ENCODE measurements around the gene CDK6.
"Not testable (repeated sequence)": the region's sequence is repeated elsewhere in the genome, so short reads cannot be mapped to it uniquely, and the experiment has no call there.

The CDK6 gene

DNA sequence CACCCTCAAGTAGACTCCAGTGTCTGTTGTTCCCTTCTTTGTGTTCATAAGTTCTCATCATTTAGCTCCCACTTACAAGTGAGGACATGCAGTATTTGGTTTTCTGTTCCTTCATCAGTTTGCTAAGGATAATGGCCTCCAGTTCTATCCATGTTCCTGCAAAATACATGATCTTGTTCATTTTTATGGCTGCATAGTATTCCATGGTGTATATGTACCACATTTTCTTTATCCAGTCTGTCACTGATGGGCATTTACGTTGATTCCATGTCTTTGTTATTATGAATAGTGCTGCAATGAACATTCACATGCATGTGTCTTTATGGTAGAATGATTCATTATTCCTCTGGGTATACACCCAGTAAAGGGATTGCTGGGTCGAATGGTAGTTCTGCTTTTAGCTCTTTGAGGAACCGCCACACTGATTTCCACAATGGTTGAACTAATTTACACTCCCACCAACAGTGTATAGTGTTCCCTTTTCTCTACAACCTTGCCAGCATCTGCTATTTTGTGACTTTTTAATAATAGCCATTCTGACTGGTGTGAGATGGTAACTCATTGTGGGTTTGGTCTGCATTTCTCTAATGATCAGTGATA, 79.0 kb downstream of the CDK6 start:
- DNase-seq = not testable (repeated sequence)

DNA sequence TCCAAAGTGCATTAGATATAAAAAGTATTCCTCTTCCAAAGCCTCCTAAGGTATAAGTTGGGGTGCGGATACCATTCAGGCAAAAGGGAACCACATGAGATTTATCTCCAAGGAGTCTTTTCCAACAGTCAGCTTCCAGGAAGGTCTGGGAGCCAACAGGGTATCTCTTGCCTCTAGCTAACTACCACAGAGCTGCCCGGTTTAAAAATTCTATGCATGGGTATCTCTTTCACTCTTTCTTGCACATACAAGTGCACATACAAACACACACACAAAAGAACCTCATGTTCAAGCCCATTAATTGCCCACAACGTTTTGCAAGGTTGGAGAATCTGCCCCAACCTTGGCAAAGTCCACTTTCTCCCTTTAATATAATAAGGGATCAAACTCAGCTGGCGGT, 80.7 kb downstream of the CDK6 start:
- no peak for DNase-seq

DNA sequence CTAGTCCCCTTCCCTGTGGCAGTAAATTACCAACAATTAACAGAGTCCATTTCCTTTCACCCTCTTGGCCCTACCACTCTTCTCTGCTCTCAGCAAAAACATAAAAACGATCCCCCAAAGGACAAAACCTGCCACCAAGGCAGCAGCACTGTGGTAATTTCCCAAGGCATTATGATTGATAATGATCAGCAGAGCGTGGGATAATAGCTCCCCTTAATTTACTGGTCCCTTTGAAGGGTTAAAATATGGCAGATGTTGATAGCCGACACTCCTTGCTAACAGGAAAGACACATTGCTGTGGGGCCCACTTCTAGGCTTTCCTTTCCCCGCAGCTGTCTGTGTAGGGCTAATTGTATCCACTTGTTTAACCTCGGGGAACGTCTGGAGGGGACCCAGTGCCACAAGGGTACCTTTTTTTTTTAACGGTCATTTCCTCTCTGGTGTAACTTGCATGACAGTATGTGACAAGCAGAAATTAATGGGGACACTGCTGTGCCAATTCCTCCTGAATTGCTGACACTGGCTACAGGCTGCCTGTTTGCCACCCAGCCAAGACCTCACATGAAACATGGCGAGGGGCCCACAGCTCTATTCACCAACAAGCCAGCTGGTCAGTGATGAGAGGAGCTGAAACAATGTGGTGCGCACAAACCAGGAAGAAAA, 81.3 kb downstream of the CDK6 start:
- no peak for DNase-seq

DNA sequence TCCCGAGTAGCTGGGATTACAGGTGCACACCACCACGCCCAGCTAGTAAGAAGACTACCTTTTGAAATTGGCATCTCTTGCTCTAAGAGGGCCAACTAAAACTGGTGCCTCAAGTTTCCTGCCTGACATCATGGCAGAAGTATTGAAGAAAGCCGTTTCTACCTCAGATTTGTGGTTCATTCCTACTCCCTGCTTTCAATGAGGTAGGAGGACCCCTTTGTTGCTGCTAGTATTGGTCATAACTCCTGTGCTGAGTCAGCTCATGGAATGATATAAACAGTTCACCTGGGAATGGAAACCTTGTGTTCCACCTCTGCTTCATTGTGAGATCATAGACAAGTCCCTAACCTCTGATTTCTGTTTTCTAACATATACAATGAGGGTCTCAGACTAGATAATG, 82.8 kb downstream of the CDK6 start:
- DNase-seq = no peak

DNA sequence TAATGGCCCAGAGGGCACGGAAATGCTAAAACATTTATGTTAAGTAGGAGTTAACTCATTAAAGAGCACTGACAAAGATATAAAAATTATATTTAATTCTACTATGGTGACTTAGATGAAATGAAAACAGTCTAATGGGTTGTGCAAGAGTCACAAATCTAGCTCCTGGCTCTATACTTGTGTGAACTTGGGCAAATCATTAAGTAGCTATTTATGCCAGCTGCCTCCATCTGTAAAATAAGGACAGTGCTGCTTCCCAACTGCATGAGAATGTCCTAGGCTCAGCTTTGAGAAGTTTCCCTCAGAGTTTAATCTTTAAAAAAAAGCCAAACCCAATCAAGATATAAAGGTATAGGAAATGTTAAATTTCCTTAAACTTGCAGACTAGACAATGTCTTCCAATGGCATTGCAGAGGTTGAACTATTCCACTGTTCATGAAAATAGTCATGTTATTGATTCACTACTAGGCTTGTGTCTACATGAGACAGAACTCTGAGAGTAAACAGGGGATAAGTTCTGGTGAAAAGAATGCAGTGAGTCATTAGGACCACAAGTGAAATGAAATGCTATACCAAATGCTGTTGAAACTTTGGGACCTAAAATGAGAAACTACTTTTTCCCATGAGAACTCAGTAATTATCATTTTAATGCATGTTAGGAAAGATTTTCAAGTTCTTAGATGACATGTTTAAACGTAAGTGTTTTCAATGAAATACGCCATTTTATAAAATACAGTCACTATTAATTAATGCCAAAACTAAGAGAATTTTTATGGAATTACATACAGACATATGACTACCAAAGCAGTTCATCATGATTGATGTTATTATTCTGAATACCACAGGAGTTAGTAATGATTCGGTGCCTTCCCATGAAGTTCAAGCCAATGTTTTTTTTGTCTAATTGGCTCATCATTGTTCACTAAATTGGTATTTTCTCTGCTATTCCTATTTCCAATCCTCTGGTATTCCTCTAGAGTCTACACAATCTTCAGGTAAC, 84.2 kb downstream of the CDK6 start:
- DNase-seq = no peak

DNA sequence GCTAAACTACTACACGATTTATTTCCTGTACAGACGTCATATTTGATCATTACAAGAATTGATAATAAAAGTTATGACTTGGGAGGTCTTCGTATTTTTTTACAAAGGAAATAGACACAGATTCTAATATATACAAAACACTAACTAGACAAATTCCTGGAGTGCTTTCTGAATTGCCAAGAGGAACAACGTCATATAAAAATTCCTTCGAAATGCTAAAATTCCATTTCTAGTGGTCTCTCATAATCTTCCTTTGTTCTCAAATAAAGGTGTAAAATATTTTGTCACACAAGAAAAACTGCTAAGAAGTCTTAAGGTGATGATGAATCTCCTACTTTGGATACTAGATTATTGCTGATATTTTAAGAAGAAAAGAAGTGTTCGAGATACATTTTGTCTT, 85.4 kb downstream of the CDK6 start:
- DNase-seq = no peak

DNA sequence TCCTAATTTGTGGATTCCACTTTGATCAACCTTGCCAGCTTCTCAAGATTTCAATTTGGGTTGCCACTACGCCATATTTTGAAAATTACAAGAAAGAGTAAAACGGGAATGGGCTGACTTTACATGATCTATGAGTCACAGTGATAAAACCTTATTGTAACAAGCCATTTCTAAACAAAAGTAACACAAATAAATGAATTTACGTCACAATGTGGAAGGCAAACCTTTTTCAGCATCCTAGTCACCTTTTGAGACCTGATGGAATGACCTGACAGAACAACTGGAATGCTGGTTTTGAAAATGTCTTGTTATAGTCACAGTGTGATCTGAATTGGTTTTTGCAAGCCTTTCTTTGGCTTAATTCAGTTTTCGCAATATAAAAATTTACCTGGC, 85.9 kb downstream of the CDK6 start:
- DNase-seq = no peak

DNA sequence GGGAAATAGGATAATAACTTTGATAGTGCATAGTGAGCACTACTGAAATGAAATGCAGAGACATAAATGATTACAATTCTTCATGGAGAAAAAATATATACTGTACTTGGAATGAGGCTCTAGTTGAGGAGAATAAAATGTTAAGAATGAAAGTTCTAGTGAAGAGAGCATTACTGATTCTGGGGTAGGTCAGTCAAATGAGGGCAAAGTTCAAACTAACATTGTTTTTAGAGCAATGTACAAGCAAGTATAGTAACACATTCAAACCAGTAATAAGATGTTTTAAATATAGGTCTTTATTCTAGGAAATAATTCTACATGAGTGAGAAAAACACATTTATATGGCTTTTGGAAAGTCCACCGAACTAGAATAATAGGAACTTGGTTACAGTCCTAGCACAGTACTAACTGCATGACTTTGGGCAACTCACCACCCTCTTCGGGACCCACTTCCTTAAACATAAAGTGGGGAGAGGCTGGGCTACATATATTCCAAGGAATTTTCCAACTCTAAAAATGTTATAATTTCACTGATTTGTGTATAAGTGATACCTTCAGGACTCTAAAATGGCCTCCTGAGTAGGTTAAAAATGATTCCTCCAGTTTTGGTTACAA, 86.4 kb downstream of the CDK6 start:
- no peak for DNase-seq

DNA sequence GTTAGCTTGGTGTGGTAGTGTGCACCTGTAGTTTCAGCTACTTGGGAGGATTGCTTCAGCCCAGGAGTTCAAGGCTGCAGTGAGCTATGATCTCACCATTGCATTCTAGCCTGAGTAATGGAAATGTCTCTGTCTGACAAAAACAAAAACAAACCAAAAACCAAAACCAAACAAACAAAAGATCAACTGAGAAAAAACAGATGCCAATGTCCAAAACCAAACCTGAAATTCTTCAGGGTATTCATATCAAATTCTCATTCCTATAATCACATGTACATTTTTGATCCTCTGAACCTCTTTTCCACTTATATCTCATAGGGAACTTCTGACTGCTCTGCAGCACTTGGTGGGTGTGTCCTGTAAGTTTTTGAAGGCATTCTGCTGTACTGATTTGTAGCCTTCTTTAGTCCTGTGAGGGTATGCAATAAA, 87.0 kb downstream of the CDK6 start:
- DNase-seq = no peak

DNA sequence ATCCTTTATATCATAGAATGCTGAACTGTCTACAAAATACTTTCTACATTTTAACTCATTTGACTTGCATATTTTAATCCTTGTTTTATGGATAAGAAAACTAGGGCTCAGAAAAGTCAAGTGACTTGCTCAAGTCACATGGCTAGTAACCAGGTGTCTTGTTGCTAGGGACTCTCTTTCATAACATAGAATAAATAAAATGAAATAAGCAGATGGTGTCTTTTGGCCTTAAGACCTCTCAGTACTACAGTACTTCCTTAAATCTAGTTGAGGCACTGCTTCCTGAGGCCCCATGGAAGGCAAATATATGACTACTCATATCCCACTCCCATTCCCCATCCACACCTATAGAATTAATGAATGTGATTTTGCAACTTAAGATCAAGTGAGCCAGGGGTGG, 87.9 kb downstream of the CDK6 start:
- no peak for DNase-seq

DNA sequence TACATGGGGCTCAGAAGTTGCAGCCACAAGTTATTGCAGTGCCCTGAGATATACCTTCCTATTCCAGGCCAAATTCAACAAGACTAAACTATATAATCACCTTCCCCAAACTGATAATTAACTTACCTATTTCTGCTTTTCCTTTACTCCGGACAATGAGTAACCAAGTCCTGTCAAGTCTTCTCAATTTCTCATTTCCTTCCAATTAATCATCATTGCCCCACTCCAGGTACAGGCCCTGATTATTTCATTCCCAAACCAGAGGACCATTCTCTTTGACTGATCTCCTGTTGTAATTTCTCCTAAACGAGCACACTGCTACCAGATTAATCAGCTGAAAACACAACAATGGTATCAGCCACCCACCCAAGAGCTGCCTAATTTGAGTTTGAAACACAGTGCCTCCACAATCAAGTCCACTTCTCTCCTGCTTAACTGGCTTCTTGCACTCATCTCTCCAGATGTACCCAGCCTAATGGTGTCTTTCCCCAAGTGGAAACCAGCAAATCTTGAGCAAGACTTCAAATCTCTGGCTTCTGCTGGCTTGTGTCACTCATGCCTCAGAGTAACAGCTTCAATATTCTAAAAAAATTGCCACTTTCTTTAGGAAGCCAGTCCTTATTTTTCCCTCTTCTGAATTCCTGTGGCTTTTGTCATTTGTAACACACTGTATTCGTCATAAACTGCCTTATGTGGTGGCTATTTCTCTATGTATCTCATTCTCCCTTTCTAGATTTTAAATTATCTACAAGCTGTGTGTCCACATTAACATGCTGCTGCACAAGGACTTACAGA, 89.1 kb downstream of the CDK6 start:
- DNase-seq = no peak

DNA sequence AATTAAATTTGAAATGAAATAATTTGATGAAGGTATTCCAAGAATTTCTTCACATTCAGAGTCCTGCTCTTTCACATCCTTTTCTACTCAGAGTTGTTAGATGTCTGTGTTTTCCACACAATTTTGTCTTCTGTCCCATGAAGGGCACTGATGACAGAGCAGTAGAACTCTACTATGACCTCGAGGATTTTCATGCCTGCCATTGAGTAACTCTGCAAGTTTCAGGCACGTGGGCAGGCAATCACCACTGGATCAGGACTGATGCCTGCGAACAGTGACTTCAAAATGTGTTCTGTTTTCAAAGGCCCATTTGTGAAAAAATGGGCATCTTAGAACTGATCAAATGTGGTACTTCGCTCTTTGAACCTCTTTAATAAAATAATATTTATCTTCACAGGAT, 91.1 kb downstream of the CDK6 start:
- no peak for DNase-seq

DNA sequence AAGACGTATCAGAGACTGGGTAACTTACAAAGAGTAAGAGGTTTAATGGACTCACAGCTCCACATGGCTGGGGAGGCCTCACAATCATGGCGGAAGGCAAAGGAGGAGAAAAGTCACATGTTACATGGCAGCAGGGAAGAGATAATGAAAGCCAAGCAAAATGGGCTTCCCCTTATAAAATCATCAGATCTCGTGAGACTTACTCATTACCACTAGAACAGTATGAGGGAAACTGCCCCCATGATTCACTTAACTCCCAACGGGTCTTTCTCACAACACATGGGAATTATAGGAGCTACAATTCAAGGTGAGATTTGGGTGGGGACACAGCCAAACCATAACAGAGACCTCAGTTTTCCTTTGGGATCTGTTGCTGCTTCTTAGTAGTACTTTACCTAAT, 92.2 kb downstream of the CDK6 start:
- not testable (repeated sequence) for DNase-seq

DNA sequence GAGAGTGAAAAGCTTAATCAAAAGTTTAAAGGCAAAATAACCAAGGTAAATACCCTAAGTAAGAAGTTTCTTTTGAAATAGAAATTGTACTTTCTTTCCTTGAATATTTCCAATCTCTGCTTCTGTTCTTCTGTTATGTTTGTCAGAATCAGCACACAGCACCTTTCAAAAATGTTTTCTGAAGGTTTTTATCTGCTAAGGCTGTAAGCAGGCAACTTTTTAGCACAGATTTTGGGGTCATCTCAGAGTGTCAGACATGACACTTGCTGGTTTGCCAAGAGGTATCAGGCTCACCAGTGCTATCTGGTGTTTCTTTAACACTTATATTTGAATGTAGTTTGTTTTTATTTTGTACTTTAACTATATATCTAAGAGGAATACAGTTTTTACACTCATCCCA, 94.2 kb downstream of the CDK6 start:
- no peak for DNase-seq

DNA sequence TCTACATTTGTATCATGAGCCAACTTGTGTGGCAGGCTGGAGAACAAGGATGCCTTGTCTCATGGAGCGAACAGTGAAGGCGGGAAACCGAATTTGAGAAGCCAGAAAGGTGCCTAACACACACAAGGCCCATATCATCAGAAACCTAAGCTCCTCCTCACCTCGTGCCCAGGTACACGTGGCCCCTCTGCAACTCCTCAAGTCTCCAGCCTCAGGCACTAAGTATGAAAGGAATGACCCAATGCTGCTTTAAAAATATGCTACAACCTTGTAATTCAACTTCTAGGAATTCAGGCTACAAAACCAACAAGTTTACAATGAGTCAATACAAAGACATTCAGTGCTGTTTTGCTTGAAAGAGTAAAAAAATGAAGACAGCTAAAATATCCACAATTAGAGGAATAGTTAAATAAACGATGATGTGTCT, 95.7 kb downstream of the CDK6 start:
- no peak for DNase-seq

DNA sequence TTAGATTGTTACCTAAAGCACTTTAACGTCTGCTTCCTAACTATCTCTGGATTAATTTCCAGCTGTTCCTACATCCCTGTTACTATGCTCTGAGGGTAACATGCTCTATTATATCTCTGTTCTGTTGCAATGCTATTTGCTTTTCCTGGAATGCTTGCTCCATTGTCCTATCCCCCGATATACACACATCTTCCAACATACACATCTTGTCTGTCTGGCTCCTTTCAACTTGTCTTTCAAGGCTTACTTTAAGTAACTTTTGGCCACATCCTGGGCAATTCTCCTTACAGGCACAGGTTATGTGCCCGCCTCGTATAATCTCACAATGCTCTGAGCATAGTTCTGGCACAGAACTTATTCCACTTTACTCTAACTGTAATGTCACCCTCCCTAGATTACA, 96.2 kb downstream of the CDK6 start:
- DNase-seq = no peak

DNA sequence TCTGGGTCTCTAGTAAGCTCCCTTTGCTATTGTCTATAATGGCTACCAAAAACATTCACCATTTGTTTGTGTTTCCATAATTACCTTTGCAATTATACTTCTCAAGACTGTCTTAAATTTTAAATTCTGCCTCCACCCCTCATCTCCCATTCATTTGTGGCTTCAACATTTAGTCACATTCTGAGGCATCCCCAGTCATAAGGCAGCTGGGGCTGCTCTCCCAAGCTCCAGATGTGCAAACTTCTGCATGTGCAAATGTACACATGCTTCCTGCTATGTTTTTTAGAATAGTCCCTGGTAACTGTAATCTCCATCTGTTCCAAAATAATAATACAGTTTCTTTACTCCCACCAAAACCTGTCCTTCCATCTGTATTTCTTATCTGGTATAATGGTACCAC, 97.3 kb downstream of the CDK6 start:
- no peak for DNase-seq

DNA sequence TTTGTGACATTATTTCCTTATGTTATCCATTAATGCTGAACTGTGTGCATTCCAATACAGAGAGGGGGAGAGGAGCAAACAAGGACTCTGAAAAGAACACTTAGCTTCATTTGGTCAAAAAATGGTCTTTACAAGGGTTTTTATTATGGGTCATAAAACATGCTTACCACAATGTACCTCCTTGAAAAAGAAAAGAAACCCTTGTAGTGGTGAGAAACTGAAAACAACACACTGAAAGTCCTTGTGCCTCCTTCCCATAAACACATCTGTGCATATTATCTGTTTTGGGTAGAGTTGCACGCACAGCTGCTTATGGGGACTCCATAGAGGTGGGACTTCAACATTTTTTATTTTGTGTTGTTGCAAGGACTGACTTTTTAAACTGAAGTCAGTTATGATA, 98.7 kb downstream of the CDK6 start:
- DNase-seq = no peak

DNA sequence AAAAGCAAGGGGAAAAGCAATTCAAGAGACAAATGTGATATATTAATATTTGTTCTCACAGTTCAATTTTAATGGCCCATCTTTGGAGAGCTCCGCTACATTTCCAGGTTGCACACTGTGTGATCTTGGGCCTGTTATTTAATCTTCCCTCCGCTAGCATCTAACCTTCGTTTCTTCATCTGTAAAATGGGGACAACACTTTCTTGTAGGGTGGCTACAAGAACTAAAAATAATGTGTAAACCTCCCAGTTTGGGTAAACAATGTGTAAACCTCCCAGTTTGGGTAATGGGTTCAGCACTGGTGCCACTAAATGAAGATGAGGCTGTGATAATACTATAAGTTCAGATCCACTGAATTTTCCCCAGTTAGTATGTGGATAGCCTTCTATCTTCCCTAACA, 99.5 kb downstream of the CDK6 start:
- DNase-seq = no peak

DNA sequence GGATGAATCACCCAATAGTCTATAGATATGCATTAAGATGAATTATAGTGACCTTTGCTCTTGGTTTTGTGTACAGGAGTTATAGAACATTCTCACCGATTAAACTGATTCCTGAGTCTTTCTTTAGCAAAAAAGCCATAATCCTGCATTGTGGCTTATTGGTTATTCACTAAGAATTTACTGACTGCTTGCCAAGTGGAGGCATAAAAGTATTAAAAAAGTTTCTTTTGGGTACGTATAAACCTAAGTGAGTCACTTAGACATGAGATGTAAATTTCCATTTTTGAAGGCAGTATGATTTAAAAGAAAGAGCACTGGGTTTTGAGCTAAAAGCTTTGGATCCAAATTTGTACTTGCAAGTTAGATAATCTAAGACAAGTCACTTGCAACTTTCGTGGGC, 100.7 kb downstream of the CDK6 start:
- DNase-seq = no peak

DNA sequence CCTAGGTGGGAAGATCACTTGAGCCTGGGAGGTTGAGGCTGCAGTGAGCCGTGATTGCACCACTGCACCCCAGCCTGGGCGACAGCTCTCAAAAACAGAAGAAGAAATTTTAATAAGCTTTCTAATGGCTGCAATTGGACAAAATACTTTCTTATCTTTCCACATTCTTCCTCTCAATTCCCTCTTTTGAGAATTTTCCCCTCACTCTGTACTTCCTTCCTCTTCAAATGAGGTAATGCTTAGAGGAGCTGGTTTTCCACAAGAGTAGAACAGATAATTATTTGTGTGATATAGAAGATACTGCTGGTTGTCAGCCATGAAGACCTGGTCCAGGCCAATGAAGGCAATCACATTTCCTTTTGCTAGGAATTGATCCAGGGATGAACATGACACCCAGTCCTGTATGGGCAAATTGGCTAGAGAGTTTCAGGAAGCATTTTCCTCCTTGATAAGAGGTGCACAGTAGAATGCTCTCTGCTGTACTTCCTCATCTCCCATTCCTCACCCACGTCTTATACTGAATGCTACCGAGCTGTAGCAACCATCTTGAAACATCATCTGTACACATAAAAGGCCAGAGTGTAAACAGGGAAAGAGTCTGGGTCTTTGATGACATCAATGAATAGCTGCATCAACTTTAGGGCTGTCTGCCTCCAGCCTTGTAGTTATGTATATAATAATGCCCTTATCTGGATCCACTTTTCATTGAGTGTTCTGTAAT, 103.9 kb downstream of the CDK6 start:
- no peak for DNase-seq
